HG03442 (cell line): ENCODE data around the gene NF2.
"Not testable (repeated sequence)": the region's sequence is repeated elsewhere in the genome, so short reads cannot be mapped to it uniquely, and the experiment has no call there.

Source experiments
- ATAC-seq: cut with Tn5 transposase; IDR thresholded peaks from one replicate; pipeline ENCODE4 v1.9.1; 2021; ENCODE audit warnings: mild to moderate bottlenecking, moderate library complexity; ENCODE audit not compliant: unreplicated experiment

Gene NF2

GRCh38 chr22:29603358-29604075 lies at the start of gene NF2:
NF2 (plus strand) TSS chr22:29603633; CDS start chr22:29603999, 366 bp downstream.
- peak; percentile 94 for ATAC-seq

GRCh38 chr22:29555065-29555644 lies 48.3 kb upstream of the NF2 start:
- ATAC-seq = no peak

- ATAC-seq = no peak
These were observed 44.4 kb upstream of the NF2 start for GRCh38 chr22:29559030-29559429.

GRCh38 chr22:29559853-29560252 lies 43.6 kb upstream of the NF2 start:
- no peak for ATAC-seq

GRCh38 chr22:29563652-29564460 lies 39.6 kb upstream of the NF2 start:
- no peak for ATAC-seq

GRCh38 chr22:29566513-29566912 lies 36.9 kb upstream of the NF2 start:
- not testable (repeated sequence) for ATAC-seq

- ATAC-seq = no peak
These were observed 36.1 kb upstream of the NF2 start for GRCh38 chr22:29567338-29567737.

GRCh38 chr22:29569011-29569678 lies 34.3 kb upstream of the NF2 start:
- no peak for ATAC-seq

GRCh38 chr22:29570456-29570855 lies 33.0 kb upstream of the NF2 start:
- no peak for ATAC-seq

GRCh38 chr22:29570912-29571549 lies 32.4 kb upstream of the NF2 start:
- ATAC-seq = no peak

- no peak for ATAC-seq
These were observed 28.5 kb upstream of the NF2 start for GRCh38 chr22:29574762-29575450.

- no peak for ATAC-seq
These were observed 24.8 kb upstream of the NF2 start for GRCh38 chr22:29578462-29579200.

- ATAC-seq = no peak
These were observed 23.1 kb upstream of the NF2 start for GRCh38 chr22:29580200-29580810.

- no peak for ATAC-seq
These were observed 21.6 kb upstream of the NF2 start for GRCh38 chr22:29581799-29582198.

GRCh38 chr22:29584975-29585374 lies 18.5 kb upstream of the NF2 start:
- ATAC-seq = no peak

GRCh38 chr22:29586193-29586705 lies 17.2 kb upstream of the NF2 start:
- ATAC-seq = not testable (repeated sequence)

- ATAC-seq = no peak
These were observed 15.3 kb upstream of the NF2 start for GRCh38 chr22:29587938-29588699.

GRCh38 chr22:29593923-29594322 lies 9.5 kb upstream of the NF2 start:
- ATAC-seq = no peak
